Right lobe of liver (tissue), 6 donors: Measurements from ENCODE around the gene CHI3L2. TPM values are rescaled to one million over a fixed set of nuclear protein-coding genes. Genes with fewer than 3 reads are reported as not detected.

Source experiments
- ATAC-seq, 4 donors: fragments of 200-7000 bp; cut with Tn5 transposase; one replicate each; pipeline ENCODE4 v1.9.1; 2020; ENCODE audit warnings: mild to moderate bottlenecking in 4 of 4, moderate library complexity in 4 of 4
- DNase-seq, 3 donors: peaks; one replicate each; pipeline ENCODE4 v3.0.0-alpha.2; 2020
- H3K27ac ChIP-seq, 3 donors: fragments of 200-600 bp; one replicate each; pipeline ENCODE4 v1.8.0; 2022
- H3K27me3 ChIP-seq, 2 donors: fragments of 200-600 bp; one replicate each; pipeline ENCODE4 v1.8.0; 2022
- H3K36me3 ChIP-seq, 4 donors: fragments of 200-600 bp; sonication (generic) in 1 of 4; one replicate each; pipeline versions ENCODE4 v1.5.1 to v1.8.0; 2017 to 2022; ENCODE audit warnings: control low read depth in 1 of 4
- H3K4me1 ChIP-seq, 4 donors: fragments of 200-600 bp; sonication (generic) in 1 of 4; one replicate each; pipeline versions ENCODE4 v1.5.1 to v1.8.0; 2017 to 2022; ENCODE audit warnings: control low read depth in 1 of 4
- H3K4me3 ChIP-seq, 3 donors: fragments of 200-600 bp; one replicate each; pipeline ENCODE4 v1.8.0; 2022
- H3K9me3 ChIP-seq, 4 donors: fragments of 200-600 bp; sonication (generic) in 1 of 4; one replicate each; pipeline versions ENCODE4 v1.5.1 to v1.8.0; 2017 to 2022; ENCODE audit warnings: control low read depth in 1 of 4
- POLR2A ChIP-seq: fragments of 450-650 bp; IDR thresholded peaks from one replicate; pipeline ENCODE4 v1.6.1; 2017; ENCODE audit warnings: antibody characterized with exemption, mild to moderate bottlenecking
- WGBS: methylation state at CpG from one replicate; pipeline ENCODE4 v1.1.6; 2018; ENCODE audit warnings: low coverage, low lambda C conversion rate; ENCODE audit not compliant: insufficient coverage; ENCODE audit errors: missing lambda C conversion rate; 5-methylcytosine and 5-hydroxymethylcytosine counted together
- intact Hi-C, 2 donors: fragments of 100-400 bp; cut with DNase I; formaldehyde crosslinking; loops; one replicate each; pipeline versions ENCODE4 v1.11.2 to v1.14.1; 2022
- long read RNA-seq: library from polyadenylated mRNA; unstranded; transcript quantifications from one replicate; pipeline ENCODE4 v2.0.0, GENCODE V29; 2019
- total RNA-seq, 6 experiments: library from RNA; depleted of rRNA in 2 of 6; stranded (reverse); fragments of >200 nt in 2 of 6; fragmentation: NEBNext Ultra II Directional in 3 of 6; extraction: Animal tissue kit (Norgen Biotek cat#: 25700) in 3 of 6; gene quantifications; one replicate each; pipeline versions ENCODE4 v1.1.0 to v1.2.4, GENCODE V29; 2016 to 2023
- TF ChIP-seq, protein P1 (sequence below), 4 donors: fragments of 200-600 bp in 3 of 4; fragments of 450-650 bp in 1 of 4; IDR thresholded peaks; one replicate each; pipeline versions ENCODE4 v1.5.1 to v1.8.0; 2016 to 2022; ENCODE audit warnings: antibody characterized with exemption in 4 of 4, mild to moderate bottlenecking in 2 of 4
- donor health status: DM: no; HTN: yes; CAD: no.
- donor health status: DM: no; HTN: no; CAD: no.
- donor health status: DM: no; HTN: no; CAD: no.
- donor health status: DM: no; HTN: yes; CAD: no.
- donor health status: DM: no; HTN: yes; CAD: no.

Gene CHI3L2, protein sequence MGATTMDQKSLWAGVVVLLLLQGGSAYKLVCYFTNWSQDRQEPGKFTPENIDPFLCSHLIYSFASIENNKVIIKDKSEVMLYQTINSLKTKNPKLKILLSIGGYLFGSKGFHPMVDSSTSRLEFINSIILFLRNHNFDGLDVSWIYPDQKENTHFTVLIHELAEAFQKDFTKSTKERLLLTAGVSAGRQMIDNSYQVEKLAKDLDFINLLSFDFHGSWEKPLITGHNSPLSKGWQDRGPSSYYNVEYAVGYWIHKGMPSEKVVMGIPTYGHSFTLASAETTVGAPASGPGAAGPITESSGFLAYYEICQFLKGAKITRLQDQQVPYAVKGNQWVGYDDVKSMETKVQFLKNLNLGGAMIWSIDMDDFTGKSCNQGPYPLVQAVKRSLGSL
- under 1 TPM in 5 of 6 experiments, not detected in 1; 0.15 to 0.58 (median 0.26) TPM for total RNA-seq
- long read RNA-seq, result 0 reads

DNA sequence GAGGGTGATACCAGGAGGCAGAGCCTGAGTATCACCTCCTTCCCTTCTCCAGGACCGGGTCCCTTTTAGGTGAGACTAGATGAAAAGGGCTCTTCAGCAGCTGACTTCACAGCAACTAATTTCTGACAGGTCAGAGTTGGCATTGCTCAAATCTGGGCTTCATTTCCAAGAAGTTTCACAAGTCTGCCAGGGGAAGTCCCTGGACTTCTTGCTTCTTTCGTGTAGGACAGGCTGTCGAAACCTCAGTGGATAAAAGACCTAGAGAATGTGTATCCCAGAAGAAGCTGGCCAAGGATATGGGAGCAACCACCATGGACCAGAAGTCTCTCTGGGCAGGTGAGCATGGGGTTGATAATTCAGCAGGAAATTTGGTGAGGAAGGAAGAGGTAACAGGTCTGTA is at the start of gene CHI3L2:
Gene CHI3L2, plus strand, starts transcription at position 280 of the 400 bp plus-strand sequence. Its CDS starts 17 bp downstream, at position 297.
- peaks cover 0 to 3% (median 2%) of the 10 kb centered on the region in 4 donors for H3K4me1 ChIP-seq
- intact Hi-C loops, result no loop called here
- DNase-seq, result no peak
- TF ChIP-seq POLR2A, result no peak
- TF ChIP-seq, protein P1, sequence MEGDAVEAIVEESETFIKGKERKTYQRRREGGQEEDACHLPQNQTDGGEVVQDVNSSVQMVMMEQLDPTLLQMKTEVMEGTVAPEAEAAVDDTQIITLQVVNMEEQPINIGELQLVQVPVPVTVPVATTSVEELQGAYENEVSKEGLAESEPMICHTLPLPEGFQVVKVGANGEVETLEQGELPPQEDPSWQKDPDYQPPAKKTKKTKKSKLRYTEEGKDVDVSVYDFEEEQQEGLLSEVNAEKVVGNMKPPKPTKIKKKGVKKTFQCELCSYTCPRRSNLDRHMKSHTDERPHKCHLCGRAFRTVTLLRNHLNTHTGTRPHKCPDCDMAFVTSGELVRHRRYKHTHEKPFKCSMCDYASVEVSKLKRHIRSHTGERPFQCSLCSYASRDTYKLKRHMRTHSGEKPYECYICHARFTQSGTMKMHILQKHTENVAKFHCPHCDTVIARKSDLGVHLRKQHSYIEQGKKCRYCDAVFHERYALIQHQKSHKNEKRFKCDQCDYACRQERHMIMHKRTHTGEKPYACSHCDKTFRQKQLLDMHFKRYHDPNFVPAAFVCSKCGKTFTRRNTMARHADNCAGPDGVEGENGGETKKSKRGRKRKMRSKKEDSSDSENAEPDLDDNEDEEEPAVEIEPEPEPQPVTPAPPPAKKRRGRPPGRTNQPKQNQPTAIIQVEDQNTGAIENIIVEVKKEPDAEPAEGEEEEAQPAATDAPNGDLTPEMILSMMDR (IDR thresholded peaks at IDR 0.05), result no peak
- H3K36me3 ChIP-seq, result no peaks in the 10 kb centered on the region
- H3K9me3 ChIP-seq, result no peaks in the 10 kb centered on the region
- no peak for ATAC-seq
- no peak within 1 kb of the TSS for H3K27ac ChIP-seq
- no peaks in the 10 kb centered on the region for H3K27me3 ChIP-seq
- 47% methylated on average over 3 of the region's 3 CpGs for WGBS
- no peak within 1 kb of the TSS for H3K4me3 ChIP-seq

DNA sequence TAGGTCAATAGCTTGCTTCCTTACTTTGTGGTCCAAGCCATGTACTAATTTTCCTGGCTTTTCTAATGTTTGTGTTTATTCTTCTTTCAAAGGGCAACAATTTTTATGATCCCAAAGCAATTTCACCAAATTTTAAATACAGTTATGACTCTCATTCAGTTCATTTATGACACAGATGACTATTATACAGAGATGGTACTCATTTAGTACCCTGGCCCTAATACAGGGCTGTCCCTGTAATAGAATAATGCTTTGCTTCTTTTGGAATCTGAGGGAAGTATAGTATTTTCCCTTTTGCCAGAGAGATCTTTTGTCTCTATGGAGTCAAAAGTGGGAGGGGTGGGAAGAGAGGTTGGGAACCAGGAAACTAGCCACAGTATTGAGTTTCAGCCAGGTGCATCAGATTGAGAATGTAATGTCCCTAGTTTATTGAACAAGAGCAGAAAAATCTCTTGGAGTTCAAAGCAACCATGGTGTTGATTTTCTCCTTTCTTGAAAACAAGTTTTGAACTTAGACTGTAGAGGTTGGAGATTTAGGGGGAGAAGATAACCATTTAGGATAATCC is 47.5 kb upstream of the CHI3L2 start:
- ATAC-seq (no peak), DNase-seq (no peak)
- H3K27me3 ChIP-seq, result no peaks in the 10 kb centered on the region
- no peaks in the 10 kb centered on the region for H3K9me3 ChIP-seq
- TF ChIP-seq POLR2A, result no peak
- TF ChIP-seq, protein P1 (IDR thresholded peaks at IDR 0.05), result no peak
- no peak overlapping the region for H3K4me3 ChIP-seq
- H3K4me1 ChIP-seq, result peaks cover 0 to under 1% (median 0%) of the 10 kb centered on the region in 4 donors
- H3K36me3 ChIP-seq, result peaks cover 0 to 24% (median 4%) of the 10 kb centered on the region in 4 donors
- no peak overlapping the region for H3K27ac ChIP-seq
- intact Hi-C loops, result no loop called here

DNA sequence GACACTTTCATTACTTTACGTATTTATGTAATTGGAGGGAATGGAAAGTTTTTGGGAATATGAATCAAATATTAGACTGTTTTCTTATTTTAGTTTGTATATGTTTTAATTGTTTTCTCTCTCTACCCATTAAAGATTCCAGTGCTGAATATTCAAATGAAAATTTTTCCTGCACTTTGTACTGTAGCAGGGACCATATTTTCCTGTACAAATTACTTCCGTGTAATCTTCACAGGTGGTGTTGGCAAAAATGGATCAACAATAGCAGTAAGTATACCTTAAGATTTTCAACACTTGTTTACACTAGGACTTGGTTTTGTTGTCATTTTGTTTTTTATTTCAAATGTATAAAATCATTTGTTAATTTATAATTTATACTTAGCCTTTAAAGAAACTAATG is 45.5 kb upstream of the CHI3L2 start:
- TF ChIP-seq POLR2A, result no peak
- TF ChIP-seq, protein P1 (IDR thresholded peaks at IDR 0.05), result no peak
- H3K4me3 ChIP-seq, result no peak overlapping the region
- no peak for ATAC-seq
- intact Hi-C loops, result no loop called here
- no peak overlapping the region for H3K27ac ChIP-seq
- no peaks in the 10 kb centered on the region for H3K9me3 ChIP-seq
- peaks cover 0 to 41% (median 7%) of the 10 kb centered on the region in 4 donors for H3K36me3 ChIP-seq
- no peaks in the 10 kb centered on the region for H3K27me3 ChIP-seq
- no peak for DNase-seq
- 95% methylated on average over 2 of the region's 2 CpGs for WGBS
- peaks cover 0 to 1% (median 0%) of the 10 kb centered on the region in 4 donors for H3K4me1 ChIP-seq

DNA sequence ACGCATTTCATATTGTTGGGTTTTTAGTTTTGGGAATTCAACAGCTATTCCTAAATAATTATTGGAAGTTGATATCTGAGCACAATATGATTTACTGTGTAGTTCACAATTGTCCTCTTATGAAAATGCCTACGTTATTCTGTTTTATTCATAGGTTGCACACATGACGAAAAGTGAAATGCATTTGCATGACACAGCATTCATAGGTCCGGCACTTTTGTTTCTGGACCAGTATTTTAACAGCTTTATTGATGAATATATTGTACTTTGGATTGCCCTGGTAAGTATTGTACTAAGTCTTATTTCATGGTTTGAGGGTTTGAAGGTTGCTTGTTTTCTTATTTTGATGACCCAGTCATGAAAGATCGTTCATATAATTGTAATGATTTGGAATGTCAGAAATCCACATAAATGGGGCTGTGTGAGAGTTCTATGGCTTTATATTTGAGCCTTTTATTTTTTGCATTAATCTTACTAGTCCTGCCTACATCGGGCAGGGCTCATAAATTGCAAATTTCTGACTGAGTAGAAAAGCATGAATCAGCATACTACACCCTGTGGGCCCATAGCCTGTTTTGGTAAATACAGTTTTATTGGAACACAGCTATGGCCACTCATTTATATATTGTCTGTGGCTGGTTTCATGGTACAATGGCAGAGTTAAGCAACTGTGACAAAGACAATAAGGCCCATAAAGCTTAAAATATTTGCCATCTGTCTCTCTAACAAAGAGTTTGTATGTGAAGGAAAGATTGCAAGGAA is 44.0 kb upstream of the CHI3L2 start:
- Histone ChIP-seq H3K4me1 (peaks cover 0 to 6% (median 0%) of the 10 kb centered on the region in 4 donors), H3K9me3 (no peaks in the 10 kb centered on the region), H3K4me3 (no peak overlapping the region), H3K27ac (no peak overlapping the region), H3K36me3 (peaks cover 0 to 51% (median 9%) of the 10 kb centered on the region in 4 donors), H3K27me3 (no peaks in the 10 kb centered on the region)
- intact Hi-C loops, result no loop called here
- ATAC-seq (no peak), DNase-seq (no peak)
- WGBS, result 87% methylated on average over 6 of the region's 6 CpGs
- TF ChIP-seq POLR2A, result no peak
- TF ChIP-seq, protein P1 (IDR thresholded peaks at IDR 0.05), result no peak
